SW480 (cell line): Measurements from ENCODE around the gene NR6A1.
A peak's percentile ranks its signal among the peaks of the same experiment; 100 is the strongest.

Experiments used
- DNase-seq: peaks from one replicate; pipeline ENCODE4 v3.0.0-alpha.2; 2016; ENCODE audit warnings: low spot score

Gene NR6A1

GRCh38 chr9:124574534-124575375, 196.4 kb downstream of the NR6A1 start:
- DNase-seq: peak; percentile 98

GRCh38 chr9:124570942-124571666, 200.0 kb downstream of the NR6A1 start:
- DNase-seq: no peak

GRCh38 chr9:124569942-124570341, 201.2 kb downstream of the NR6A1 start:
- no peak for DNase-seq

GRCh38 chr9:124567362-124567761, 203.7 kb downstream of the NR6A1 start:
- DNase-seq: peak; percentile 35

GRCh38 chr9:124562328-124562727, 208.8 kb downstream of the NR6A1 start:
- no peak for DNase-seq

GRCh38 chr9:124559871-124560270, 211.2 kb downstream of the NR6A1 start:
- no peak for DNase-seq

GRCh38 chr9:124558777-124559470, 212.2 kb downstream of the NR6A1 start:
- no peak for DNase-seq

- DNase-seq: no peak
Measured at GRCh38 chr9:124557895-124558294, 213.2 kb downstream of the NR6A1 start.

GRCh38 chr9:124555043-124555442, 216.1 kb downstream of the NR6A1 start:
- DNase-seq: no peak

GRCh38 chr9:124553738-124554137, 217.4 kb downstream of the NR6A1 start:
- DNase-seq: no peak

- no peak for DNase-seq
Measured at GRCh38 chr9:124552273-124552605, 218.9 kb downstream of the NR6A1 start.

GRCh38 chr9:124551472-124552272, 219.4 kb downstream of the NR6A1 start:
- DNase-seq: peak; percentile 60

GRCh38 chr9:124550072-124550471, 221.0 kb downstream of the NR6A1 start:
- DNase-seq: no peak

- no peak for DNase-seq
Measured at GRCh38 chr9:124549016-124549415, 222.1 kb downstream of the NR6A1 start.

GRCh38 chr9:124544535-124544934, 226.6 kb downstream of the NR6A1 start:
- DNase-seq: no peak

- DNase-seq: no peak
Measured at GRCh38 chr9:124541824-124542223, 229.3 kb downstream of the NR6A1 start.

GRCh38 chr9:124537926-124538325, 233.2 kb downstream of the NR6A1 start:
- DNase-seq: no peak

- DNase-seq: no peak
Measured at GRCh38 chr9:124535846-124536245, 235.3 kb downstream of the NR6A1 start.

GRCh38 chr9:124532897-124533296, 238.2 kb downstream of the NR6A1 start:
- no peak for DNase-seq

- no peak for DNase-seq
Measured at GRCh38 chr9:124531115-124531514, 240.0 kb downstream of the NR6A1 start.

- no peak for DNase-seq
Measured at GRCh38 chr9:124530246-124530645, 240.9 kb downstream of the NR6A1 start.

GRCh38 chr9:124527781-124528180, 243.3 kb downstream of the NR6A1 start:
- DNase-seq: no peak
